ENCODE measurements around the gene LRRC74B.
"Not testable (repeated sequence)": the region's sequence is repeated elsewhere in the genome, so short reads cannot be mapped to it uniquely, and the experiment has no call there.

LRRC74B gene

GRCh38 chr22:21054046-21054713 is 8.4 kb downstream of the LRRC74B start:
- DNase-seq (ENCODE audit: low read depth in 4 of 4, low spot score in 1 of 4) = no peak

DNA sequence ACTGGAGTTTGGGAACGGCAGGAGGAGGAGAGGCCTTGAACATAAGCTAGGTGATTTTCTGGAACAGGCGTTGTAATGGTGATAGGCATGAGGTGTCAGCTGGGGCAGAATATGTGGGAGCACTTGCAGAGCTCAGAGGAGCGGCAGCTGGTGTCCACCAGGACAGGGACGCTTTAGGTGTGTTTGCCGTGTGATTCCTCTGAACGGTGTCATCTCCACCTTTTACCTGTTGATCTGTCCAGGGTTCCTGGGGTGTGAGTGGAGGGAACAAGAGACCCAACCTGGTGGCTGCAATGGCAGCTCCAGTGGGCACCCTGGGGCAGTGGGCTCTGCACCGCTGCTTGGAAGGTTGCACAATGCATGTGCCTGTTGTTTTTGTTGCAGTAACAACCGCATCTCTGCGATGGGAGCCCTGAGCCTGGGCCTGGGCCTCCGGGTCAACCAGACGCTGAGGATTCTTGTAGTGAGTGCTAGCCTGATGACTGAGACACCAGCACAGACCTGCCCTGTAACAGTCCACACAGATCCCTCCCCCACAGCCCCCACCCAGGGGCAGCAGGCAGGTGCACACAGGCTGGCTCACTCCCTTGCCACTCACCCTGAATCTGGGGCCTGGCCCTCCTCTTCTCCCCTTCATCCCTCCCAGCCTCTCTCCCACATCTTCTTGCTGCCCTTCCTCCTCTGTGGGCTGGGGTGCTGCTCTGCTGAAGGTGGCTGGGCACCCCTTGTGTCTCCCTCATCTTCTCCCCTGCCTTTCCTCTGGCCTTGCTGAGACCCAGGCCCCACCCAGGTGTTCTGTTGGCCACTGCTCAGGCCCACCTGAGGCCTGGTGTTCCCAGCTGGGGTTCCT is 9.2 kb downstream of the LRRC74B start:
- no peak for DNase-seq (ENCODE audit: low read depth in 4 of 4, low spot score in 1 of 4)

- no peak for DNase-seq (ENCODE audit: low read depth in 4 of 4, low spot score in 1 of 4)
Observed at GRCh38 chr22:21055564-21055834, 9.8 kb downstream of the LRRC74B start.

DNA sequence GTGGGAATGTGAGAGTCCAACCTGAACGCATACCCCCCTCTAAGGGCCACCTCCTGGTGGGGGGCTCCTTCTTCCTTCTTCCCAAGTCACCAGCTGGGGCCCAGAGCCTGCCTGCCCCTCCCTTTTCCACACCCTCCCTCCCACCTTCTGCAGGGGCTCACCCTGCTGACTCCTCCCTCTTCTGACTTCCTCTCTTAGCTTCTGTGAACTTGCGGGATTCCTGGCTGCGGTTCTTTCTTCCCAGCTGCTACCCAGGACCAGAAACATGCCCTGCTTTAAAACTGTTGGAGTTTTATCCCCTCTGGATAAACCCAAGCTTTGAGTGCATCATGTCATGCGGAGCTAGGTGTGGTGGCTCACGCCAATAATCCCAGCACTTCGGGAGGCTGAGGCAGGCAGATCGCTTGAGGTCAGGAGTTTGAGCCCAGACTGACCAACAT is 10.2 kb downstream of the LRRC74B start:
- DNase-seq (ENCODE audit: low read depth in 4 of 4, low spot score in 1 of 4) = no peak

- DNase-seq (ENCODE audit: low read depth in 4 of 4, low spot score in 1 of 4) = not testable (repeated sequence)
Observed at GRCh38 chr22:21060363-21060762, 14.6 kb downstream of the LRRC74B start.

- DNase-seq (ENCODE audit: low read depth in 4 of 4, low spot score in 1 of 4) = not testable (repeated sequence)
Observed at GRCh38 chr22:21061660-21062321, 16.0 kb downstream of the LRRC74B start.

DNA sequence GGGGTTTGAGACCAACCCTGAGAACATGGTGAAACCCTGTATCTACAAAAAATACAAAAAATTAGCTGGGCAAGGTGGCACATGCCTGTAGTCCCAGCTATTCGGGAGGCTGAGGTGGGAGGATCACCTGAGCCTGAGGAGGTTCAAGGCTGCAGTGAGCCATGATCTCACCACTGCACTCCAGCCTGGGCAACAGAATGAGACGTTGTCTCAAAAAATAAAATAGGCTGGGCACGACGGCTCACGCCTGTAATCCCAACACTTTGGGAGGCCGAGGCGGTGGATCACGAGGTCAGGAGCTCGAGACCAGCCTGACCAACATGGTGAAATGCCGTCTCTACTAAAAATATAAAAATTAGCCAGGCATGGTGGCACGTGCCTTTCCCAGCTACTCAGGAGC is 18.7 kb downstream of the LRRC74B start:
- DNase-seq (ENCODE audit: low read depth in 4 of 4, low spot score in 1 of 4) = not testable (repeated sequence)

DNA sequence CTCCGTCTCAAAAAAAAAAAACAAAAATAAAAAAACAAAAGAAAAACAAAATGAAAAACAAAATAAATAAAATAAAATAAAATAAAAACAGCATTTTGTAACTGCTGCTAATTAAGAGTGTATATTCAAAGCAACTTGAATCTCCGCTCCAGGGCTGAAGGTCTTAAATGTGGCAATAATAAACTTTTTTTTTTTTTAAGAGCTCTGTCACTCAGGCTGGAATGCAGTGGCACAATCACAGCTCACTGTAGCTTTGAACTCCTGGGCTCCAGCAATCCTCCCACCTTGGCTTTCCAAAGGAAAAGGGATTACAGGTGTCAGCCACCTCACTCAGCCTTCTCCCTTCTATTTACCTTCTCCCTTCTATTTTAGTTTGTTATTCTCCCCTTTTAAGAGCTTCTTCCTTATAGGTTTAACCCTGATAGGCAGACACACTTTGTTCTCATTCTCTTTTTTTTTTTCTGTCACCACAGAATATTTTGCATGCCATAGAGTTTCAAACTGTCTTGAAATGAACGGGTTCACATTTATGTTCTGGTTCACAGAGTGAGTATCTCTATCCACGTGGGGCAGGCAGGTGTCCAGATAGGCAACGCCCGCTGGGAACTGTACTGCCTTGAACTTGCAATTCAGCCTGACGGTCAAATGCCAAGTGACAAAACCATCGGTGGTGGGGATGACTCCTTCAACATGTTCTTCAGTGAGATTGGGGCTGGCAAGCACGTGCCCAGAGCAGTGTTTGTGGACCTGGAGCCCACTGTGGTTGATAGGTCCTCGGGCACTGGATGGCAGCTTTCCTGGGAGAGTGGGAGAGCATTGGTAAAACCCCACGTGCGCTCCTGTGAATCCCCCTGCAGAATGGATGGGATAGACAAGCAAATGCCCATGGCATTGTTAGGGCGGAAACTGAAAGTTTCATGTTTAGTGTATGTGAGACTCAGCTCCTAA is 19.4 kb downstream of the LRRC74B start:
- DNase-seq (ENCODE audit: low read depth in 4 of 4, low spot score in 1 of 4) = no peak

DNA sequence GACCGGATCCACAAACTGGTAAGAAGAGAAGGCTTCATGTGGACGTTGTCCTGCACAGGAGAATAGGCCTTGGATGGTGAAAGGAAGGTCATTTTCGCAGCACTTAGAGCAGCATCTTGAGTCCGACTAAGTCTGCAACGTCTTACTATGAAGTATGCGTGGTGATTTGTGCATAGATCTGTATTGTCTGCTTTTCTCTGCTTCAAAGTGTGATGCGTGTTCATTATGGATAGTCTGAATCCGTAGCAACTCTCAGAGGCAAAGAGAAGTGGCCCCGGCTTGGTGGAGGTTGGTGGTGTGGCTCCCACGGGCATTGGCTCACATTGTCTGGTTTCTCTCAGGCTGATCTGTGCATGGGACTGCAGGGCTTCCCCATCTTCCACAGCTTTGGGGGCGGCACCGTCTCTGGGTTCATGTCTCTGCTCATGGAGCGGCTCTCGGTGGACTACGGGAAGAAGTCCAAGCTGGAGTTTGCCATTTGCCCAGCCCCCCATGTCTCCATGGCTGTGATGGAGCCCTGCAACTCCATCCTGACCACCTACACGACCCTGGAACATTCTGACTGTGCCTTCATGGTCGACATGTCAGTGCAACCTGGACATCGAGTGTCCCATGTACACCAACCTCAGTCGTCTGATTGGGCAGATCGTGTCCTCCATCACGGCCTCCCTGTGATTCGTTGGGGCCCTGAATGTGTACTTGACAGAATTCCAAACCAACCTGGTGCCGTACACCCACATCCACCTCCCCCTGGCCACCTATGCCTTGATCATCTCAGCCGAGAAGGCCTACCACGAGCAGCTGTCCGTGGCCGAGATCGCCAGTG is 21.5 kb downstream of the LRRC74B start:
- no peak for DNase-seq (ENCODE audit: low read depth in 4 of 4, low spot score in 1 of 4)

DNA sequence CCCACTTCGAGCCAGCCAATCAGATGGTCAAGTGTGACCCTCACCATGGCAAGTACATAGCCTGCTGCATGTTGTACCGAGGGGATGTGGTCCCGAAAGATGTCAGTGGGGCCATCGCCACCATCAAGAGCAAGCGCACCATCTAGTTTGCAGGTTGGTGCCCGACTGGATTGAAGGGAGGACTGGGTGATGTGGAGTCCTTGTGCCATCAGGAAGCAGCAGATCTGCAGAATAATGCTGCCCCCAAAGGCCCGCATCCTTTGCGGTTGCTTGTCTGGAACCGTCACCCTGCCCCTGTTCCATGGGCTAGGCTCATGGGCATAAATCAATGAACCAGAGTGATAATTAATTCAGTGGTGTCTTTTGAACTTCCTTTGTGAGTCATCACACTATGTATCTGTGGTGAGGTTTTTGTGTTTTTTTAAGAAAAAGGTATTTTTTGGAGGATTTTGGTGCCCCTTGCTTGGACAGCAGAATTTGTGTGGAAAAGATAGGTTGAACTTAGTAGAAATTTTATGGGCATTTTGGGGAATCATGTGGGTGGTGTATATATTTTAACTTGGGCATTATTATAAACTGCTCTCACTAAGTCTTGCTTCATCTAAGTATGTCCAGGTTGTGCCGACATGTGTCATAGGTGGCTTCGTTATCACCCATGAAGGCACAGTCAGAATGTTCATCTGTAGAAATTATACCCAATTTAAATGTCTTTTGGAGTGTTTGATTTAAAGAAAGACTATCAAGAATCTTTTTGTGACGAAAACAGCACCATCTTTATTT is 22.3 kb downstream of the LRRC74B start:
- no peak for DNase-seq (ENCODE audit: low read depth in 4 of 4, low spot score in 1 of 4)

DNA sequence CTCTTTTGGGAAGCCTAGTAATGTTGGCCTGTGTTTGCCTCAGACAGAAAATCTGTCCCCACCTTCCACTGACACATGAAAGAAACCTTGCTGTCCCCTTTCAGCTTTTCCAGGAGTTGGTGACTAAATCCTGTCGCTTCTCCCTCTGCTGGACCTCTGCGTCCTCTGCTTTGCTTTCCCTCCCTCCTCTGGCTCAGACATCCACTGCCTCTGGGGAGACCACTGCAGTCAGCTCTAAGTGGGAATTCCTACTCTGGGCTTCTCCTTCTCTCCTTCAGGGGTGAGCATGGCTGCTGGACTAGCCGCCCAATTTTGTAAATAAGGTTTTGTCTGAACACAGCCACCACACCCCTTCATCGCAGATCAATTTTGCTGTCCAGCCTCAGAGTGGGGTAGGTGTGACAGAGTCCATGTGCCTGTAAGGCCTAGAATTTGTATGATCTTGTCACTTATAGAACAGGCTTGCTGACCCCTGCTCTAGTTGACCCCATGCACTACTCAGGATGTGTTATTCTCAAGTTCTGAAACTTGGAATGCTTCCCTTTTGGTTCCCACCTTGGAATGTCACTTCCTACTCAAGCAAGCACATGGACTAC is 23.0 kb downstream of the LRRC74B start:
- DNase-seq (ENCODE audit: low read depth in 4 of 4, low spot score in 1 of 4) = no peak

DNA sequence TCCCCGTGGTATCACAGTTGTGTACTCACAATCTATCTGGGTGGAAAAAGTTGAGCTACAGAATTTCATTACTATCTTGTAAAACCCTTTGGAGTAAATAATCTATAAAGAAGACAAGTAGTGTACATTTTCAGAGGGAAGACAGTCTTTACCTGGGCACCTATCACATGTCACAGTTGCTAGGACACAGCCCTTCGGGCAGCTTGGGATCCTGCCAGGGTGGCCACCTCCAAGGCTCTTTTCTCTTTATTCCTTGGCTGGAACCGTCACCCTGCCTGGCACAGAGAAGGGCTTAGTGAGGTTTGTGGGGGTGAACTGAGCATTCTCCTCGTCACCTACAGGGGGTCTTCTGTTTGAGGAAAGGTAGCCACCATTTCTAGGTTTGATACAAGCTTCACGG is 23.6 kb downstream of the LRRC74B start:
- no peak for DNase-seq (ENCODE audit: low read depth in 4 of 4, low spot score in 1 of 4)

- no peak for DNase-seq (ENCODE audit: low read depth in 4 of 4, low spot score in 1 of 4)
Observed at GRCh38 chr22:21070690-21071615, 25.2 kb downstream of the LRRC74B start.

DNA sequence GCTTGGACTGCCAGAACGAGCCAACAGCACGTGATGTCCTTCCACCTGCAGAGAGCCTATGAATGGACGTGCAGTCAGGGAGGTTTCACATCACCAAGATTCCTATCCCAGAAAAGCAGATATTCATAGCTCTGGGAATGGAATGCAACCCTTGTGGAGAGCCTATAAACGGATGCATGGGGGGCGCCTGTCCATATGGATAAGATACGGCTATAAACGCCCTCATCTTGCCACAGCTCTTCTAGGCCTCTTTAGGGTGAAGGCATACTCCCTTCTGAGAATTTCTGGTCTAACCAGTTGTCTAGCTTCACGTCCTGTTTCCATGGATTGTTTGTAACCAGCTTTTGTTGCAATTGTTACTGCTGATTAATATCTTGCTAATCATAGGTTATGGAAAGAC is 26.1 kb downstream of the LRRC74B start:
- DNase-seq (ENCODE audit: low read depth in 4 of 4, low spot score in 1 of 4) = not testable (repeated sequence)

- DNase-seq (ENCODE audit: low read depth in 4 of 4, low spot score in 1 of 4) = no peak
Observed at GRCh38 chr22:21073023-21073422, 27.3 kb downstream of the LRRC74B start.

GRCh38 chr22:21073482-21073881 is 27.7 kb downstream of the LRRC74B start:
- no peak for DNase-seq (ENCODE audit: low read depth in 4 of 4, low spot score in 1 of 4)

- no peak for DNase-seq (ENCODE audit: low read depth in 4 of 4, low spot score in 1 of 4)
Observed at GRCh38 chr22:21074102-21074715, 28.5 kb downstream of the LRRC74B start.
